ENCODE data around the gene CYP2D6. TPM values are rescaled to one million over a fixed set of nuclear protein-coding genes. Genes with fewer than 3 reads are reported as not detected.

Gene CYP2D6
- total and polyA plus RNA-seq, 2 donors: 0.42 to 9.2 TPM

DNA sequence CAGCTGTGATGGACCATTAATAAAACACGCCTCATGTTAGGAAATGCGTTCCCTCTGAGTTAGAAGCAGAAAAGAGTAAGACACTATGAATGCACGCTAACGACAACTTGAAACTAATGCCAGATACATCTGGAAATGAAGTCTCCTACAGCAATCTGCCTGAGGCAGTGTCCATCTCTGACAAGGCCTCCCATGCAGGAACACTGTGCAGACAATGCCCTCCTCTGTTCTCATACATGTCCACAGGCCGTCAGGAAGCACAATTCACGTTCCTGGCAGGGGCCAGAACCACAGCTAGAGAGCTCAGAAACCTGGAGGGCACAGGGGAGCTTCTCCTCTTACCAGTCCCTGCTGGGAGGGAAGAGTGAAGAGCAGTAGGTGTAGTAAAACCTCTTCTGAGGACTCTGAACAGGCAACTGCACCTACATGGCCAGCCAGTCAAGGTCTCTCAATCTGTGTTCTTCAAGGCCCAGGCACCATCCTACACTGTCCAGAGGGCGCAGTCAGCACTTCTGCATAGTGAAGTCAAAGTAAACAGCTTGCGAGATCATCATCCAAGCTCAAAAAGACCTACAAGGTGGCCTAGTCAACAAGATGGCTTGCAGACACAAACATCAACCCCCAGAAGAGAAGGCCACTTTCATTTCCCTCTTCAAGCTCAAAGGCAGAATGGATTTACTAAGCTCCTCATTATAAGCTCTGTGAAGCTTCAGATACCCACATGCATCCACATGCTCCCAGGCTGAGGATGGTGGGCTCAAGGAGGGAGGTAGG, 41.5 kb upstream of the CYP2D6 start:
- Histone ChIP-seq H3K36me3 (ENCODE audit: control insufficient read depth in 2 of 2, insufficient read depth in 2 of 2, low read length in 1 of 2) (peaks cover 38 to 46% of the 10 kb centered on the region in 2 donors), H3K27ac (ENCODE audit: low read depth in 1 of 2, low read length in 1 of 2) (no peak overlapping the region), H3K9me3 (ENCODE audit: control insufficient read depth in 2 of 2, insufficient read depth in 1 of 2, low read length in 1 of 2) (no peaks in the 10 kb centered on the region), H3K4me3 (ENCODE audit: low read length in 2 of 2) (no peak overlapping the region), H3K27me3 (ENCODE audit: control insufficient read depth in 2 of 2, insufficient read depth in 1 of 2, low read length in 1 of 2) (no peaks in the 10 kb centered on the region), H3K4me1 (ENCODE audit: control insufficient read depth in 2 of 2, insufficient read depth in 2 of 2, low read length in 2 of 2) (peaks cover 0 to 7% of the 10 kb centered on the region in 2 donors)
- WGBS: 97% methylated on average over 8 of the region's 8 CpGs
- DNase-seq (ENCODE audit: low read depth in 6 of 9, low spot score in 9 of 9): no peak

DNA sequence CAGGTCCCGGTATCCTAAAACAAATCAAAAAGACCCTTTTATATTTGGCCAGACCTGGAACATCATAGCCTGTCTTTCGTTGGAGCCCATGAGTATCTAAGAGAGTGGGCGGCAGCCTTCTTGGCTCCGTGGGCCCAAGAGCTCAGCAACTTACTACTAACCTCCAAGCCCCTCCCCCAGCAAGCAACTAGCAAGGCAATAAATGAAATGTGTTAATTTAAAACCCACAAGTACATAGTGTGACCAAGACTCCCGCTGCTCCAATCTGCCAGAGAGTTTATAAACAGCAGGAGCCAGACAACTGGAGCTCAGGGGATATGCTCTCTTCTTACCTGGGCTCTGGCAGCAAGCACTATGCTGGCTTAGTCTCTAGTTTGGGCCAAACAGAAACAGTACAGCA, 40.8 kb upstream of the CYP2D6 start:
- no peaks in the 10 kb centered on the region for H3K27me3 ChIP-seq (ENCODE audit: control insufficient read depth in 2 of 2, insufficient read depth in 1 of 2, low read length in 1 of 2)
- no peak for DNase-seq (ENCODE audit: low read depth in 6 of 9, low spot score in 9 of 9)
- no peaks in the 10 kb centered on the region for H3K9me3 ChIP-seq (ENCODE audit: control insufficient read depth in 2 of 2, insufficient read depth in 1 of 2, low read length in 1 of 2)
- peaks cover 0 to 7% of the 10 kb centered on the region in 2 donors for H3K4me1 ChIP-seq (ENCODE audit: control insufficient read depth in 2 of 2, insufficient read depth in 2 of 2, low read length in 2 of 2)
- H3K27ac ChIP-seq (ENCODE audit: low read depth in 1 of 2, low read length in 1 of 2): peak overlapping the region in 1 of 2 donors; percentile 5
- H3K4me3 ChIP-seq (ENCODE audit: low read length in 2 of 2): no peak overlapping the region
- H3K36me3 ChIP-seq (ENCODE audit: control insufficient read depth in 2 of 2, insufficient read depth in 2 of 2, low read length in 1 of 2): peaks cover 36 to 49% of the 10 kb centered on the region in 2 donors
- WGBS: 96% methylated on average over 5 of the region's 5 CpGs

DNA sequence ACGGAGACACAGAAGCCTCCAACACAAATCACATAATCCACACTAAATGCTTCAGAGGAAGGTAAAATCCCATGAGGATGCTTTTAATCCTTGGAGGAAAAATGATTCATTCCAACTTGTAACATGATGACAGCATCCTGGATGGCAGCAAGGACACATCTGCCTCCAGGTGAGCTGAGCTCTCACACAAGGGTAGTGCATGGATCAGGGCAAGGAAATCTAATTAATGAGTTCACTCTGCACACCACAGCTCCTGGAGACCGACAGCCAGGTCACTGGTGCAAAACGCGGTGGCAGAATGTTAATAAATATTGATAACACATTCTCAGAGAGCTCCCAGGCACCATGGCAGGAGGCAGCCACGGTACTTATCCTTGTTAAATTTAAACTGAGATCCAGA, 40.3 kb upstream of the CYP2D6 start:
- 94% methylated on average over 5 of the region's 5 CpGs for WGBS
- peaks cover 33 to 47% of the 10 kb centered on the region in 2 donors for H3K36me3 ChIP-seq (ENCODE audit: control insufficient read depth in 2 of 2, insufficient read depth in 2 of 2, low read length in 1 of 2)
- H3K4me1 ChIP-seq (ENCODE audit: control insufficient read depth in 2 of 2, insufficient read depth in 2 of 2, low read length in 2 of 2): peaks cover 0 to 7% of the 10 kb centered on the region in 2 donors
- no peak overlapping the region for H3K4me3 ChIP-seq (ENCODE audit: low read length in 2 of 2)
- no peak for DNase-seq (ENCODE audit: low read depth in 6 of 9, low spot score in 9 of 9)
- H3K27me3 ChIP-seq (ENCODE audit: control insufficient read depth in 2 of 2, insufficient read depth in 1 of 2, low read length in 1 of 2): no peaks in the 10 kb centered on the region
- no peaks in the 10 kb centered on the region for H3K9me3 ChIP-seq (ENCODE audit: control insufficient read depth in 2 of 2, insufficient read depth in 1 of 2, low read length in 1 of 2)
- H3K27ac ChIP-seq (ENCODE audit: low read depth in 1 of 2, low read length in 1 of 2): no peak overlapping the region

DNA sequence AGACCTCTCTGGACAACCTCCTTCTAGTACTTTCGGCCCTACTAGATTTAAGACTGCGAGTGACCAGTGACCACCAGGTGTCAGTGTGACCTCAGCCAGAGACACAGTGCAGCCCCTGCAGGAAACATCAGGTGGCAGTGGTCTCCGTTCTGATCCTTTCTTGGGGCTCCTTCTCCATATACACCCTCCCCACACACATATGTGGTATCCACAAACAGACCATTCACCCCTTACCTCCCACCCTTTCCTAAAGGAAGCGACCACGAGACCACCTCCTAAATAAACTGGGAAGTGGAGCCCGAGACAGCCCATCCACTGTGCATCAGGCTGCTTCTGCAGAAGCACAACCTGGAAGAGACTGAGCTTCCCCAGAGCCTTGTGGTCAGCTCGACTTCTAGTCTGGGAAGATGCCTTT, 38.5 kb upstream of the CYP2D6 start:
- Histone ChIP-seq H3K36me3 (ENCODE audit: control insufficient read depth in 2 of 2, insufficient read depth in 2 of 2, low read length in 1 of 2) (peaks cover 45 to 61% of the 10 kb centered on the region in 2 donors), H3K4me1 (ENCODE audit: control insufficient read depth in 2 of 2, insufficient read depth in 2 of 2, low read length in 2 of 2) (peaks cover 0 to 7% of the 10 kb centered on the region in 2 donors), H3K9me3 (ENCODE audit: control insufficient read depth in 2 of 2, insufficient read depth in 1 of 2, low read length in 1 of 2) (no peaks in the 10 kb centered on the region), H3K27me3 (ENCODE audit: control insufficient read depth in 2 of 2, insufficient read depth in 1 of 2, low read length in 1 of 2) (no peaks in the 10 kb centered on the region), H3K4me3 (ENCODE audit: low read length in 2 of 2) (no peak overlapping the region), H3K27ac (ENCODE audit: low read depth in 1 of 2, low read length in 1 of 2) (no peak overlapping the region)
- WGBS: 77% methylated on average over 7 of the region's 7 CpGs
- peak; percentile 40 to 82 (median 52) for DNase-seq (ENCODE audit: low read depth in 6 of 9, low spot score in 9 of 9)

DNA sequence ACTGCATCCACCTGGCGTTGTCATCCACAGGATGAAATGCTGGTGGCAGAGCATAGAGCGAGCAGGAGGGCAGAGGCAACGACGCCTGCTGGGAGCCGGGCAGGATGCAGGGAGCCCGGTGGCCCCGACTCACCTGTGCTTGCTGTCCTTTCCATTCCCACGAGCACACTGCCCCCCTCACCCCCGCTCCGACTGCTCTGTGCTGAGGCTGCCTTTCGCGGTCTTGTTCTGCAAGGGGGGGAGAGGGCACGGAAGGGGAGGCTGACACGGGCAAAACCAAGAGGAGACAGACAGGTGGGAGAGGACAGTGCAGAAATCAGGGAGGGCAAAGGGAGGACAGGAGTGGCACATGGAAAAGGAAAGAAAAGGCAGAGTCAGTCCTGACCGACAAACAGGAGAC, 37.9 kb upstream of the CYP2D6 start:
- Histone ChIP-seq H3K9me3 (ENCODE audit: control insufficient read depth in 2 of 2, insufficient read depth in 1 of 2, low read length in 1 of 2) (no peaks in the 10 kb centered on the region), H3K27ac (ENCODE audit: low read depth in 1 of 2, low read length in 1 of 2) (no peak overlapping the region), H3K27me3 (ENCODE audit: control insufficient read depth in 2 of 2, insufficient read depth in 1 of 2, low read length in 1 of 2) (no peaks in the 10 kb centered on the region), H3K4me1 (ENCODE audit: control insufficient read depth in 2 of 2, insufficient read depth in 2 of 2, low read length in 2 of 2) (peaks cover 0 to 7% of the 10 kb centered on the region in 2 donors), H3K36me3 (ENCODE audit: control insufficient read depth in 2 of 2, insufficient read depth in 2 of 2, low read length in 1 of 2) (peaks cover 41 to 62% of the 10 kb centered on the region in 2 donors), H3K4me3 (ENCODE audit: low read length in 2 of 2) (no peak overlapping the region)
- DNase-seq (ENCODE audit: low read depth in 6 of 9, low spot score in 9 of 9): no peak
- WGBS: 97% methylated on average over 15 of the region's 15 CpGs

DNA sequence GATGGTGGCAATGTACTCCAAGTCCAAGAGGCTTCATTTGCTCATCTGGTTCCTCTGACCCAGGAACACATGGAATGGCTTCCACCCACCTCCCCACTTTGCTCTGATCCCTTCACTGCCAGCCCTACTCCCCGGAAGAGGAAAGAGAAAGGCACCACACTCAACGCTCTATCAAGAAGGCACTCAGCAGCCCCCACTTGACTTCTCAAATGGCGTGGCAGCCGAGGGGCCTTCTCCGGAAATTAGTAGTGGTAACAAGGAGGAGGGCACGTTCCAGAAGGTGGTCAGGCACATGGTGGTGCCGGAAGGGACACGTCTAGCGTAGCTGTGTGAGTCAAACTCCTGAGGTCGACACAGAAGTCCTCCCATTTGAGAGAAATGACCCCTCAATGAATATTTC, 36.5 kb upstream of the CYP2D6 start:
- Histone ChIP-seq H3K36me3 (ENCODE audit: control insufficient read depth in 2 of 2, insufficient read depth in 2 of 2, low read length in 1 of 2) (peaks cover 42 to 59% of the 10 kb centered on the region in 2 donors), H3K4me1 (ENCODE audit: control insufficient read depth in 2 of 2, insufficient read depth in 2 of 2, low read length in 2 of 2) (peaks cover 0 to 3% of the 10 kb centered on the region in 2 donors), H3K4me3 (ENCODE audit: low read length in 2 of 2) (no peak overlapping the region), H3K9me3 (ENCODE audit: control insufficient read depth in 2 of 2, insufficient read depth in 1 of 2, low read length in 1 of 2) (no peaks in the 10 kb centered on the region), H3K27me3 (ENCODE audit: control insufficient read depth in 2 of 2, insufficient read depth in 1 of 2, low read length in 1 of 2) (no peaks in the 10 kb centered on the region), H3K27ac (ENCODE audit: low read depth in 1 of 2, low read length in 1 of 2) (no peak overlapping the region)
- WGBS: 98% methylated on average over 10 of the region's 10 CpGs
- DNase-seq (ENCODE audit: low read depth in 6 of 9, low spot score in 9 of 9): no peak

DNA sequence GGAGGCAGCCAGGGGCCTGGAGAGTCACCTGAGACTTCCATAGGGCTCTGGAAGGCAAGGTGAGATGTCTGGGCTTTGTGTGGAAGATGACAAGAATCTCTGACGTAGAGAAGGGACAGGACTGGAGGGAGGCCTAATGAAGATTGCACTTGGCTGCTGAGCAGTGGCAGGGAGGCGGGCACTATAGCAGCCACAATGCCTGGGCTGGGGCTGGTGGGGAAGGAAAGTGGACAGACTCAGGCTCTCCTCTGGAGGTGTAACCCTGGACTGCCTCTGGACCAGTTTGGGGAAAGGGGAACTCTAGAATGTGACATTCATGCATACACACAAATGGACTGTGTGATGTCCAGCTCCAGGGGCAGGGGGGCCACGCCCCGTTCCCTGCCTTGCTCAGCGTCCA, 34.3 kb upstream of the CYP2D6 start:
- WGBS: 99% methylated on average over 5 of the region's 5 CpGs
- Histone ChIP-seq H3K4me1 (ENCODE audit: control insufficient read depth in 2 of 2, insufficient read depth in 2 of 2, low read length in 2 of 2) (no peaks in the 10 kb centered on the region), H3K9me3 (ENCODE audit: control insufficient read depth in 2 of 2, insufficient read depth in 1 of 2, low read length in 1 of 2) (no peaks in the 10 kb centered on the region), H3K27ac (ENCODE audit: low read depth in 1 of 2, low read length in 1 of 2) (no peak overlapping the region), H3K36me3 (ENCODE audit: control insufficient read depth in 2 of 2, insufficient read depth in 2 of 2, low read length in 1 of 2) (peaks cover 44 to 63% of the 10 kb centered on the region in 2 donors), H3K4me3 (ENCODE audit: low read length in 2 of 2) (no peak overlapping the region), H3K27me3 (ENCODE audit: control insufficient read depth in 2 of 2, insufficient read depth in 1 of 2, low read length in 1 of 2) (no peaks in the 10 kb centered on the region)
- DNase-seq (ENCODE audit: low read depth in 6 of 9, low spot score in 9 of 9): no peak

DNA sequence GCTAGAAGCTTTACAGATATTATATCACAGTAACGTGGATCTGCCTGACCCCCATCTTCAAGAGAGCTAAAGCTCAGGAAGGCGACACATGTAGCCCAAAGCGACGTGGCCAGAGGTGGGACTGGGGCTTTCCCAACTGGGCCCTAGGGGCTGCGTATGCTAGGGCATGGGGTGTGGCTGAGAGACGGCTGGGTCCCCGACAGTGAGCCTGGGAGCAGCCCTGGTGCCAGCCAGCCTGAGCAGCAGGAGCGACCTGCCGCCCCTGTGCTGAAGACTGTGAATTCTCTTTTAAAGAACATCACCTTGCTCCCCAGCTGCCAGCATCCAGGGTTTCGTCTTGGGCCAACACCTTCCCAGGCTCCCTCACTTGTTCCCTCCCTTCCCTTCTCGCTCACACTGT, 32.9 kb upstream of the CYP2D6 start:
- Histone ChIP-seq H3K4me1 (ENCODE audit: control insufficient read depth in 2 of 2, insufficient read depth in 2 of 2, low read length in 2 of 2) (no peaks in the 10 kb centered on the region), H3K4me3 (ENCODE audit: low read length in 2 of 2) (no peak overlapping the region), H3K9me3 (ENCODE audit: control insufficient read depth in 2 of 2, insufficient read depth in 1 of 2, low read length in 1 of 2) (no peaks in the 10 kb centered on the region), H3K27me3 (ENCODE audit: control insufficient read depth in 2 of 2, insufficient read depth in 1 of 2, low read length in 1 of 2) (no peaks in the 10 kb centered on the region), H3K36me3 (ENCODE audit: control insufficient read depth in 2 of 2, insufficient read depth in 2 of 2, low read length in 1 of 2) (peaks cover 32 to 51% of the 10 kb centered on the region in 2 donors), H3K27ac (ENCODE audit: low read depth in 1 of 2, low read length in 1 of 2) (no peak overlapping the region)
- 98% methylated on average over 11 of the region's 11 CpGs for WGBS
- no peak for DNase-seq (ENCODE audit: low read depth in 6 of 9, low spot score in 9 of 9)

DNA sequence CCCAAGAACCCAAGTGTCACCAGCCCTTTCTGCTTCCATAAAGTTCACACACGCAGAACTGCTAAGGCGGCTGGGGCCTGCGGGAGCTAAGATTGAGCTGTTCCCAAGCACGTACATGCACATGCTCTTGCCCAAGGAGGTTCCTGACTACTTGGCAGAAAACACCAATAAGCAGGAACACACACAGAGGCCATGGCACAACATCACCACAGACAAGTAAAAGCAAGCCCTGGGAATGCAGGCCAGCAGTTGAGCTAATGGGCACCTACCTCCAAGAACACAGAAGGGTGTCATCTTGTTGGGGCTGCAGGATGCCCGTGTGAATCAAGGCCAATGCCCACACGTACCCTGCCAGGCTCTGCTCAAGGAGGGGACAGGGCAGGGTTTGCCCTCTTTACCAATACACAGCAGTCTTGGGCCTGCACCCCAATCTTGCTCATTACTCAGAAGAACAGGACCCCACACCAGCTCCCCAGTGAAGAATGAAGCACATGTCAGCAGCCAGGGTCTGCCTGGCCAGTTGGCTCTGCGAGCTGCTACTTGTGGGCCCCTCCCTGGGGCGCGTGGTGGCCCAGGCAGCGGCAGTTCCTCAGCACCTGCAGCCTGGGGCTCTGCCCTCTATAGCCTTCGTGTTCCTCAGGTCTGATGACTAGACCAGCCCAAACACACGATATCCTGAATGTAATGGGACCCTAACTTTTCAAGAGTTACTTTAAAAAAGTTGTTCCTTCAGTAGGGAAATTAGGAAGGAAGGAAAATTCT, 32.3 kb upstream of the CYP2D6 start:
- H3K27me3 ChIP-seq (ENCODE audit: control insufficient read depth in 2 of 2, insufficient read depth in 1 of 2, low read length in 1 of 2): no peaks in the 10 kb centered on the region
- no peak overlapping the region for H3K27ac ChIP-seq (ENCODE audit: low read depth in 1 of 2, low read length in 1 of 2)
- no peak overlapping the region for H3K4me3 ChIP-seq (ENCODE audit: low read length in 2 of 2)
- H3K36me3 ChIP-seq (ENCODE audit: control insufficient read depth in 2 of 2, insufficient read depth in 2 of 2, low read length in 1 of 2): peaks cover 34 to 50% of the 10 kb centered on the region in 2 donors
- 94% methylated on average over 12 of the region's 12 CpGs for WGBS
- no peak for DNase-seq (ENCODE audit: low read depth in 6 of 9, low spot score in 9 of 9)
- no peaks in the 10 kb centered on the region for H3K4me1 ChIP-seq (ENCODE audit: control insufficient read depth in 2 of 2, insufficient read depth in 2 of 2, low read length in 2 of 2)
- no peaks in the 10 kb centered on the region for H3K9me3 ChIP-seq (ENCODE audit: control insufficient read depth in 2 of 2, insufficient read depth in 1 of 2, low read length in 1 of 2)

All from thymus (tissue), 11 donors.